Measurements from ENCODE around the gene MUC2.

The MUC2 gene

GRCh38 chr11:1073261-1073724 is 1.4 kb upstream of the MUC2 start:
- no peak for DNase-seq

GRCh38 chr11:1073851-1074243 is 827 bp upstream of the MUC2 start:
- DNase-seq: no peak

GRCh38 chr11:1075341-1075911 is 752 bp downstream of the MUC2 start:
- no peak for DNase-seq

- no peak for DNase-seq
Observed at GRCh38 chr11:1076061-1076665, 1.5 kb downstream of the MUC2 start.

GRCh38 chr11:1077033-1077416 is 2.4 kb downstream of the MUC2 start:
- no peak for DNase-seq

- no peak for DNase-seq
Observed at GRCh38 chr11:1077417-1078119, 2.9 kb downstream of the MUC2 start.

- no peak for DNase-seq
Observed at GRCh38 chr11:1078191-1078601, 3.5 kb downstream of the MUC2 start.

GRCh38 chr11:1081601-1082311 is 7.1 kb downstream of the MUC2 start:
- DNase-seq: no peak

- DNase-seq: no peak
Observed at GRCh38 chr11:1082346-1082727, 7.7 kb downstream of the MUC2 start.

- no peak for DNase-seq
Observed at GRCh38 chr11:1082728-1083620, 8.3 kb downstream of the MUC2 start.

GRCh38 chr11:1083621-1084551 is 9.2 kb downstream of the MUC2 start:
- no peak for DNase-seq

GRCh38 chr11:1084561-1085439 is 10.1 kb downstream of the MUC2 start:
- DNase-seq: no peak

- no peak for DNase-seq
Observed at GRCh38 chr11:1085440-1086170, 10.9 kb downstream of the MUC2 start.

- DNase-seq: no peak
Observed at GRCh38 chr11:1086171-1087102, 11.8 kb downstream of the MUC2 start.

GRCh38 chr11:1087279-1087960 is 12.7 kb downstream of the MUC2 start:
- DNase-seq: no peak

GRCh38 chr11:1087961-1088926 is 13.6 kb downstream of the MUC2 start:
- DNase-seq: no peak

Data from NCI-H1694 (cell line).